HG02870 (cell line): Measurements from ENCODE around the gene RGS9.
"Not testable (repeated sequence)": the region's sequence is repeated elsewhere in the genome, so short reads cannot be mapped to it uniquely, and the experiment has no call there.

Experiments
- ATAC-seq: cut with Tn5 transposase; IDR thresholded peaks from one replicate; pipeline ENCODE4 v1.9.1; 2021; ENCODE audit warnings: mild to moderate bottlenecking, moderate library complexity; ENCODE audit not compliant: unreplicated experiment

The RGS9 gene

DNA sequence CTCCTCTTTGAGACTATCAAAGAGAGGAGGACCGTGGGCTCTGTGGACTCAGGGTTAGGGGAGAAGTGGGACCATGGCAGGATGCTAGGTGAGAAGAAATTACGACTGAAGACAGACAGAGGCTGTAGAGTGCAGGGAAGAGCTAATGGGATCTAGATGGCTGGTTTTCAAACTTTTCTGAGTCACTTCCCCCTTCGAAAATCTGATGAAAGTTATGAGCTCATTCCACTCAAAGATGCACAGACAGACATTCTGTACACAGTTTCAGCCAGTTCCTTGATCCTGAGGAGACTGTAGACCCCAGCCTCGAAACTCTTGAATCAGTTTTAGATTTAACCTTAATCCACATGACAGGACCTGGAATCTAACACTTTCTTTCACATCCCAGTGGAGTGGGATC, 40.7 kb downstream of the RGS9 start:
- ATAC-seq, result no peak

GRCh38 chr17:65180276-65180675, 43.1 kb downstream of the RGS9 start:
- not testable (repeated sequence) for ATAC-seq

DNA sequence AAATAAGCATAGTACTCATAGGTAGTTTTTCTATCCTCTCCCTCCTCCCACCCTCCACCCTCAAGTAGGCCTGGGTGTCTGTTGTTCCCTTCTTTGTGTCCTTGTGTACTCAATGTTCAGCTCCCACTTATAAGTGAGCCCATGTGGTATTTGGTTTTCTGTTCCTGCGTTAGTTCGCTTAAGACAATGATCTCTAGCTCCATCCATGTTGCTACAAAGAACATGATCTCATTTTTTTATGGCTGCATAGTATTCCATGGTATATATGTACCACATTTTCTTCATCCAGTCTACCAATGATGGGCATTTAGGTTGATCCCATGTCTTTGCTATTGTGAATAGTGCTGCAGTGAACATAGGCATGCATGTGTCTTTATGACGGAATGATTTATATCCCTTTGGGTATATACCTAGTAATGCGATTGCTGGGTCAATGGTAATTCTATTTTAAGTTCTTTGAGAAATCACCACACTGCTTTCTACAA, 43.6 kb downstream of the RGS9 start:
- not testable (repeated sequence) for ATAC-seq

GRCh38 chr17:65181237-65182061, 44.3 kb downstream of the RGS9 start:
- ATAC-seq, result peak; percentile 68

DNA sequence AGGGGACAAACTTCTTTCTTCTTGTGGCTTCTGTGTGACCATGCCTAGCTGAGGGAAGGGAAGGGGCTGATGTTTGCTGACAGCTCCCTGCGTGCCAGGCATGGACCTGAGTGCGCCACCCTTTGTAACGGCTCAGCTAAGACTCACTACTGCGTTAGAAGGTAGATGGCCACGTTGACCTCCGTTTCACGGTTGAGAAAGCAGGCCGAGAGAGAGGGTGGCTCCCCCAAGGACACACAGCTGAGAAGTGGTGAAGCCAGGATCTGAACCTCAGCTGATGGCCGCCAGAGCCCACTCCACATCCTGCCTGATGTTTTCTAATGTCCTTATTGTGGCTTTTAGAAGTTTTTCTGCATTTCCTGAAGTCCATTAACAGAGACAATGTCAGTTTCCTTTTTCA, 45.1 kb downstream of the RGS9 start:
- peak; percentile 18 for ATAC-seq

DNA sequence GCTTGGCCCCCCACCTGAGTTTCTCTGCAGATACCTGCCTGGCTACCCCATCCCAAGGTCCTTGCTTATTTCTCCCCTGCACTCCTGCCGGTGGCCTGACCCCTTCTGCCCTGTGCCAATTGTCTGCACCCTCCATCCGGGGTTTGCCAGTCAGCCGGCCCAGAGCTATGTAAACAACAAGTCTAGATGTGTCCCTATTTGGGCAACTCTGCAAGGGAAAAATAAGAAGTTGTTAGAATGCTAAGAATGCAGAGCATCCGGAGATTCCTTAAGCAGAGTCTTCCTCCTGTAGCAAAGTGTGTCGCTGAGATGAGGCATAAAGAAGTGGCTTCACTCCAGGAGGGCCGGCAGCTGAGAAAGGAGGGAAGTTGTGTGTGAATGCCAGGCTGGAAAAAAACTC, 46.6 kb downstream of the RGS9 start:
- ATAC-seq, result no peak

GRCh38 chr17:65184235-65184959, 47.2 kb downstream of the RGS9 start:
- no peak for ATAC-seq

- no peak for ATAC-seq
These were observed 47.9 kb downstream of the RGS9 start for GRCh38 chr17:65185062-65185461.

DNA sequence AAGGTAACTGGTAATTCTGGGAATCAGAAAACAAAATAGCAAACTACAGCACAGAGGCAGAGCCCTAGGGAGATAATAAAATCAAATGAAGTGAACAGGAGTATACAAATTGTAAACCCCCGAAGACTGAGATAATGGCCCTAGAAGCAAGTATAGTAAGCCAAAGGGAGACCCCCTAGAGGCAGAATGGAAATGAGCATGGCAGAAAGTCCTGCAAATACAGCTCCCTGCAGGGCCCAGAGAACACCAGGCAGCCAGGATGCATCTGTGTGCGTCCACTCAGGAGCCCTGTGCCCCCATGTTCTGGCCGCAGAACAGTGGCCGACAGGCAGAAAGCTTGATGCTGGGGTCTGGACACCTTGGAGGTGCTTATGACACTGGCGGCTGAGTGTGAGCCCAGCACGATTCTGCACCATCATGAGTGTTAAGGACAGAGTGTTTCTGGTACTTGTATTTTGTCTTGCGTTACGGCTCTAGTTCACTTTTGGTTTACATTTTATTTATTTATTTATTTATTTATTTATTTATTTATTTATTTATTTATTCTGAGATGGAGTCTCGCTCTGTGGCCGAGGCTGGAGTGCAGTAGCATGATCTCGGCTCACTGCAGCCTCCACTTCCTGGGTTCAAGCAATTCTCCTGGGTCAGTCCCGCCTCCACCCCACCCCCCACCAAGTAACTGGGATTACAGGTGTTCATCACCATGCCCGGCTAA, 48.7 kb downstream of the RGS9 start:
- ATAC-seq, result no peak

GRCh38 chr17:65190467-65191097, 53.4 kb downstream of the RGS9 start:
- no peak for ATAC-seq

DNA sequence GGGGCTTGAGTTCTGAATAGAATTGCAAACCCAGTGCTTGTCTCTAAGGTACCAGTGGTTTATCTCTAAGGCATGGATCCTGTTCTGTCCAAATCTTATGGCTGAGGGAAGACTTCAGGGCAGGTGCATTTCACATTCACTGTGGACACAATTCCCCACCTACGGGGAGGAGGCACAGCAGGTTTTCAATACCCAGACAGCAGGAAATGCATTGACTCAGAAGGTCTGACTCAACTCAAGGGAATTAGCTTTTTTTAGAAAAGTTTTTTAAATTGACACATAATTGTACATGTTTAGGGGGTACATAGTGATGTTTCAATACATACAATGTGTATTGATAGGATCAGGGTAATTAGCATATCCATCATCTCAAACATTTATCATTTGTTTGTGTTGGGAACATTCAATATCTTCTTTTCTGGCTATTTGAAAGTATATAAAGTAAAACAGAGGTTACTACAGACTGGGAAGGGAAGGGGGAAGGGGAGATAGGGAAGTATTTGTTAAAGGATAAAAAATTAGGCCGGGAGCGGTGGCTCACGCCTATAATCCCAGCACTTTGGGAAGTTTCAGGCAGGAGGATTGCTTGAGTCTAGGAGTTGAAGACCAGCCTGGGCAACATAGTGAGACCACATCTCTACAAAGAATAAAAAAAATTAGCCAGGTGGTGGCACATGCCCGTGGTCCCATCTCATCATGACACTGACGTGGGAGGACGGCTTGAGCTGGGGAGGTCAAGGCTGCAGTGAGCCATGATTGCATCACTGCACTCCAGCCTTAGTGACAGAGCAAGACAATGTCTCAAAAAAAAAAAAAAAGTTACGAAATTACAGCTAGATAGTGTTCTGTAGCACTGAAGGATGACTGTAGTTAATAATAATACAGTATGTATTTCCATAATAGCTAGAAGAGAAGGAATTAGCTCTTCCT, 54.9 kb downstream of the RGS9 start:
- no peak for ATAC-seq

DNA sequence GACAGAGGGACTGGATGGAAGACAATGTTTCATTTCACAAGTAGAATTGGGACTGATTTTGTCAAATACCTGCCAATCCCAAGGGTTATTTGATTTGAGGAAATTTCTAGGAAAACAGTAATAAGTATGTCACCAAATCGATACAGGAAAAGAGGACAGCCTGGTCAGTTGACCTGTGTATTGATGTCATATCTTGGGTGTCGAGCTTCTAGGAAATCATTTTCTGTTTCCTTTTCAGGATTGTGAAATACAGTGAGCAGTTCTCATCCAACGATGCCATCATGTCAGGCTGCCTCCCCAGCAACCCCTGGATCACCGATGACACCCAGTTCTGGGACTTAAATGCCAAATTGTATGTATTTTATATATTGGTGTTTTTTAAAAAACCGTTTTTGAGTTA, 56.1 kb downstream of the RGS9 start:
- no peak for ATAC-seq

GRCh38 chr17:65193716-65194293, 56.6 kb downstream of the RGS9 start:
- no peak for ATAC-seq

DNA sequence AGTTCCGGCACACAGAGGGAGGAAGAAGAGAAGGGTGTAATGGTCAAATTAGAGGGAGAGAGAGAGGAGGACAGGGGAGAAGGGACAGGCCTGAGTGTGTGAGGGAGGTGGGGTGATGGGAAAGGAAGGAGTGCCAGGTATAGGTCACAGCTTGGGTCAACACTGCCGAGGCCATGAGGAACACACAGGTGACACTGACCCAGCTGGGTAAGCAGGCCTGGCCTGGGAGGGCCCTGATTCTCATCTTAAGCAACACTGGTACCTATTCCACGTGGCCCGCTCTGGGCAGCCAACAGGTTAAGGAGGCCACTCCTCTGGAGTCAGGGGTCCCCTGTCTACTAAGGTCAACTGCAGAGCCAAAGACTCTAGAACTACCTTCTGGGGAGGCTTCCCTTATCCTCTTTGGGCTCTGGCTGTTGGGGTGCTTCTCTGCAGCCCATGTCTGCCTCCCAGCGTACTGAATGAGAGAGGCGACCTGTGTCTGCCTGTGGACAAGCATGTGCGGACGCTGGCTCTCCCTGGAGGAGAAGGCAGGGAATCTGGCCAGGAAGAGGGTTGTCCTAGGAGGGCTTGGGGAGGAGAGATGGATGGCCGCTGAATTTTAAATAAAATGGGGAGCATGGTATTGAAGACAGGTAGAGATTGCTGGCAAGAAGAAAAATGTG, 57.6 kb downstream of the RGS9 start:
- ATAC-seq, result no peak

- ATAC-seq, result no peak
These were observed 58.5 kb downstream of the RGS9 start for GRCh38 chr17:65195716-65196115.

GRCh38 chr17:65196617-65197016, 59.4 kb downstream of the RGS9 start:
- ATAC-seq, result no peak

DNA sequence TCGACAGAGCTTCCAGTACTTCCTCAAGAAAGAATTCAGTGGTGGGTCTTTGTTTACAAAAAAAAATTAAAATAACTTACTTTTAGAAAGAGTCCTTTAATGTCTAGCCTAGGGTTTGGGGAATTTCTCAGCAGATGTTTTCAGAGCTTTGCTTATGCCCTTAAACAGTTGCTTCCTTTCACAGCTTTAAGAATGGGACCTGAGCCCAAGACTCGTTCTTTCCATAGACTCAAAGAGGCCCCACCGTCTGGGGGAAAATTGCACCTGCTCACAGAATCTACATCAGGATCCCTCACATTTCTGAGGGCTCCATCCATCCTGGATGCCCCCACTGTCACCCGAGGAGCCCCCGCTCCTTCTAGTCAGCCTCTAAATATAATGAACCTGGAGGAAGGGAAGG, 60.0 kb downstream of the RGS9 start:
- no peak for ATAC-seq

DNA sequence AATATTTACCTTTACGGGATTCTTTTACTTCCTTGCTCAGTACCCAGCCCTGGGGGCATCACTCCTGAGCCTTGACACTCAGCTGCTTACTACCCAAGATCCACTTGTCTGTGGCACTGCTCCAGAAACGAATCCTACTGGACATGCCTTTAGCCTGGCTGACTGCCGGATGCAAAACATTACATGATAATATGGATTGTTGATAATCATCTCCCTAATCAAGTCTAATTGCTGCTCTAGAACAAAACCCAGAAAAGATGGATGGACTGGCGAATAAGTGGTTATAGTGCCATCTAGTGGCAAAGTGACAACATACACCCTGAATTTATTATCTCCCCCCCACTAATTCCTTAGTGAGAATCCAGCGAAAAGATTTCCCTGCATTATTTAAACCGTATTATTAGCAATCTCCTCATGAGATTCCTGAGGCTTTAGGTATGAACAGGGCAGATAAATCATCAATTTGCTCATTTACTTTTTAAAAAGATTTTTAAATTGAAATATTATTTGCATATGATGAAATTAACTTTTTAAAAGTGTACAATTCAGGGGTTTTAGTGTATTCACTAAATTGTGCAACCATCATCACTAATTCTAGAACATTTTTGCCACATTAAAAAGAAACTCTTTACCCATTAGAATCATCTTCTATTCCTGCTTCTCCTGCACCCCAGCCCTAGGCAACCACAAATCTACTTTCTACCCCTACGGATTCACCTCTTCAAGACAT, 61.6 kb downstream of the RGS9 start:
- ATAC-seq, result no peak
